Measurements from ENCODE around the gene ILDR2. TPM values are rescaled to one million over a fixed set of nuclear protein-coding genes. Genes with fewer than 3 reads are reported as not detected.

Gene ILDR2
- total RNA-seq, 1 experiment from 2014 or later, result 0.42 TPM

DNA sequence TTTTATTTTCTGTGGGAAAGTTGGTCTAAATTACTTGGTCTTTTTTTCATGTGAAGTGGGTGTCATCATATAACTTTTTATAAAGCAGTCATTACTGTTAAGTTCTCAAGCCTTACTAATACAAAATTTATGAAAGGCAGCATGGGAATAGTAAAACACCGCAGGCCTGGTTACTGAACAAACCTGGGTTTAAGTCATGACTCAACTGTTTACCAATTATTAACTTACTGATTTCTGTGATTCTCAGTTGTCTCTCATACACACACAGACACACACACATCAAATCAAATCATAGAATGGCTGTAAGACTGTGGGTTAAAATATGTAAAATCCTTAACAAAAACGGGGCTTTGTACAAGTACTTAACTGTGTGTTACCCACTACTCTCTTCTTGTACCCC lies 28.4 kb upstream of the ILDR2 start:
- POLR2A ChIA-PET, result interaction anchor here (1.2 kb wide), 1 partner anchor 18 kb away, joined by 5 read pairs; no protein-coding TSS in a partner anchor
- no peak for DNase-seq (ENCODE audit: unreplicated experiment)
- H3K27ac Mint-ChIP-seq (ENCODE audit: low read depth, unreplicated experiment), result no peak overlapping the region
- H3K9me3 Mint-ChIP-seq (ENCODE audit: unreplicated experiment), result peaks cover 8% of the 10 kb centered on the region
- no peaks in the 10 kb centered on the region for H3K36me3 Mint-ChIP-seq (ENCODE audit: insufficient read depth, unreplicated experiment)
- H3K27me3 Mint-ChIP-seq (ENCODE audit: insufficient read depth, unreplicated experiment), result peaks cover 37% of the 10 kb centered on the region
- H3K4me3 Mint-ChIP-seq (ENCODE audit: unreplicated experiment), result no peak overlapping the region
- no peaks in the 10 kb centered on the region for H3K4me1 Mint-ChIP-seq (ENCODE audit: insufficient read depth, unreplicated experiment)
- intact Hi-C loops (cut with micrococcal nuclease), result no loop called here
- CTCF ChIA-PET, result interaction anchor here (0.7 to 2.2 kb wide), 3 partner anchors 36 to 94 kb away, joined by 3 to 6 read pairs (median 6); no protein-coding TSS in a partner anchor
- BruUV-seq (replicated peaks), result no TSS peak
- TF ChIP-seq, protein P1, sequence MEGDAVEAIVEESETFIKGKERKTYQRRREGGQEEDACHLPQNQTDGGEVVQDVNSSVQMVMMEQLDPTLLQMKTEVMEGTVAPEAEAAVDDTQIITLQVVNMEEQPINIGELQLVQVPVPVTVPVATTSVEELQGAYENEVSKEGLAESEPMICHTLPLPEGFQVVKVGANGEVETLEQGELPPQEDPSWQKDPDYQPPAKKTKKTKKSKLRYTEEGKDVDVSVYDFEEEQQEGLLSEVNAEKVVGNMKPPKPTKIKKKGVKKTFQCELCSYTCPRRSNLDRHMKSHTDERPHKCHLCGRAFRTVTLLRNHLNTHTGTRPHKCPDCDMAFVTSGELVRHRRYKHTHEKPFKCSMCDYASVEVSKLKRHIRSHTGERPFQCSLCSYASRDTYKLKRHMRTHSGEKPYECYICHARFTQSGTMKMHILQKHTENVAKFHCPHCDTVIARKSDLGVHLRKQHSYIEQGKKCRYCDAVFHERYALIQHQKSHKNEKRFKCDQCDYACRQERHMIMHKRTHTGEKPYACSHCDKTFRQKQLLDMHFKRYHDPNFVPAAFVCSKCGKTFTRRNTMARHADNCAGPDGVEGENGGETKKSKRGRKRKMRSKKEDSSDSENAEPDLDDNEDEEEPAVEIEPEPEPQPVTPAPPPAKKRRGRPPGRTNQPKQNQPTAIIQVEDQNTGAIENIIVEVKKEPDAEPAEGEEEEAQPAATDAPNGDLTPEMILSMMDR (IDR thresholded peaks at IDR 0.05; ENCODE audit: unreplicated experiment), result no peak

DNA sequence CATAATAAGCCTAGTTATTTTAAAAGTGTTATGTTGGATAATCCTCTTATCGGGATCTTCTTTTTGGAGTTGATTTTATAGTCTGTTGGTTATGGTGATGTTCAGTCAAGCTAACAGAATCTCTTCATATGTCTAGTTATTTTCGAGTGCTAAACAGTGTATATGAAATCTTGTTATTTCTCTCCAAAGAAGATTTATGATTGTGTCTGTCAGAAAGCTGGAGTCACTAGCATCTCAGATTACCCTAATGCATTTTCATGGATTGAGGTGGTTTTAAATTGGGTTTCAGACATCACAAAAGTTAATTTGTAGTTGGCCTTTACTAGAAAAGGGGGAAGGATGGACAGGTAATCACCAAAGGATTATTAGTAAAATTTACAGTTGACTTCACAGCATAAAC lies 27.0 kb upstream of the ILDR2 start:
- H3K27ac Mint-ChIP-seq (ENCODE audit: low read depth, unreplicated experiment), result no peak overlapping the region
- intact Hi-C loops (cut with micrococcal nuclease), result no loop called here
- H3K4me3 Mint-ChIP-seq (ENCODE audit: unreplicated experiment), result no peak overlapping the region
- H3K9me3 Mint-ChIP-seq (ENCODE audit: unreplicated experiment), result peaks cover 8% of the 10 kb centered on the region
- DNase-seq (ENCODE audit: unreplicated experiment), result no peak
- ChIA-PET CTCF (interaction anchor here (1.2 to 2.2 kb wide), 2 partner anchors 57 to 58 kb away, joined by 3 to 6 read pairs; no protein-coding TSS in a partner anchor), POLR2A (interaction anchor here (0.6 to 1.2 kb wide), 4 partner anchors 19 to 126 kb away, joined by 3 to 5 read pairs (median 3); partner anchors contain the start of gene TADA1)
- BruUV-seq (replicated peaks), result no TSS peak
- H3K27me3 Mint-ChIP-seq (ENCODE audit: insufficient read depth, unreplicated experiment), result peaks cover 37% of the 10 kb centered on the region
- no peaks in the 10 kb centered on the region for H3K4me1 Mint-ChIP-seq (ENCODE audit: insufficient read depth, unreplicated experiment)
- TF ChIP-seq, protein P1 (IDR thresholded peaks at IDR 0.05; ENCODE audit: unreplicated experiment), result no peak
- no peaks in the 10 kb centered on the region for H3K36me3 Mint-ChIP-seq (ENCODE audit: insufficient read depth, unreplicated experiment)

DNA sequence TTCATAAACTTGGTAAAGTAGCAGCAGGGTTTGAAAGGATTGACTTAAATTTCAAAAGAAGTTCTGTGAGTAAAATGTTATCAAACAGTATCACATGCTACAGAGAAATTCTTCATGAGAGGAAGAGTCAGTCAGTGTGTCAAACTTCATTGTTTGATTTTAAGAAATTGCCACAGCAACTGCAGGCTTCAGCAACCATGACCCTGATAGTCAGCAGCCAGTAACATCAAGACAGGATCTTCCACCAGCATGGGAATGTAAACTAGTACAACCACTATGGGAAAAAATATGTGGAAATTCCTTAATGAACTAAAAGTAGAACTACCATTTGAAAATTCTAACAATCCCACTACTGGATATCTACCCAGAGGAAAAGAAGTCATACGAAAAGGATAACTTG lies 25.2 kb upstream of the ILDR2 start:
- Mint-ChIP-seq H3K4me1 (ENCODE audit: insufficient read depth, unreplicated experiment) (no peaks in the 10 kb centered on the region), H3K27ac (ENCODE audit: low read depth, unreplicated experiment) (no peak overlapping the region), H3K4me3 (ENCODE audit: unreplicated experiment) (no peak overlapping the region), H3K9me3 (ENCODE audit: unreplicated experiment) (peaks cover 8% of the 10 kb centered on the region), H3K27me3 (ENCODE audit: insufficient read depth, unreplicated experiment) (peaks cover 51% of the 10 kb centered on the region), H3K36me3 (ENCODE audit: insufficient read depth, unreplicated experiment) (no peaks in the 10 kb centered on the region)
- BruUV-seq (replicated peaks), result no TSS peak
- DNase-seq (ENCODE audit: unreplicated experiment), result no peak
- CTCF ChIA-PET, result no interaction called here
- TF ChIP-seq, protein P1 (IDR thresholded peaks at IDR 0.05; ENCODE audit: unreplicated experiment), result no peak
- POLR2A ChIA-PET, result no interaction called here
- intact Hi-C loops (cut with micrococcal nuclease), result no loop called here

DNA sequence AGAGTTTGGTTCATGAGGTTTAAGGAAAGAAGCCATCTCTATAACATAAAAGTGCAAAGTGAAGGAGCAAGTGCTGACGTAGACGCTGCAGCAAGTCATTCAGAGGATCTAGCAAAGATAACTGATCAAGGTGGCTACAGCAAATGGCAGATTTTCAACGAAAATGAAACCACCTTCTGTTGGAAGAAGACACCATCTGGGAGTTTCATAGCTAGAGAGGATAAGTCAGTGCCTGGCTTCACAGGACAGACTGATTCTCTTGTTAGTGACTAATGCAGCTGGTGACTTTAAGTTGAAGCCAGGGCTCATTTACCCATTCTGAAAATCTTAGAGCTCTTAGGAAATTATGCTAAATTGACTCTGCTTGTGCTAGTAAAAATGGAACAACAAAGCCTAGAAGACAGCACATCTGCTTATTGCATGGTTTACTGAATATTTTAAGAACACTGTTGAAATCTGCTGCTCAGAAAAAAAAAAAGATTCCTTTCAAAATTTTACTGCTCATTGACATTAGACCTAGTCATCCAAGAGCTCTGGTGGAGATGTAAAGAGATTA lies 24.2 kb upstream of the ILDR2 start:
- BruUV-seq (replicated peaks), result no TSS peak
- H3K27ac Mint-ChIP-seq (ENCODE audit: low read depth, unreplicated experiment), result no peak overlapping the region
- H3K4me3 Mint-ChIP-seq (ENCODE audit: unreplicated experiment), result no peak overlapping the region
- ChIA-PET POLR2A (interaction anchor here (0.5 to 0.6 kb wide), 3 partner anchors 48 to 54 kb away, joined by 3 read pairs; no protein-coding TSS in a partner anchor), CTCF (interaction anchor here (0.6 to 1.3 kb wide), 8 partner anchors 8 to 1117 kb away, joined by 3 to 7 read pairs (median 4); no protein-coding TSS in a partner anchor)
- peaks cover 8% of the 10 kb centered on the region for H3K9me3 Mint-ChIP-seq (ENCODE audit: unreplicated experiment)
- peaks cover 53% of the 10 kb centered on the region for H3K27me3 Mint-ChIP-seq (ENCODE audit: insufficient read depth, unreplicated experiment)
- intact Hi-C loops (cut with micrococcal nuclease), result no loop called here
- no peaks in the 10 kb centered on the region for H3K36me3 Mint-ChIP-seq (ENCODE audit: insufficient read depth, unreplicated experiment)
- TF ChIP-seq, protein P1 (IDR thresholded peaks at IDR 0.05; ENCODE audit: unreplicated experiment), result no peak
- DNase-seq (ENCODE audit: unreplicated experiment), result no peak
- no peaks in the 10 kb centered on the region for H3K4me1 Mint-ChIP-seq (ENCODE audit: insufficient read depth, unreplicated experiment)

Measured in MCF 10A (cell line).